Subcutaneous abdominal adipose tissue (tissue), 5 donors: ENCODE results near the gene EPHA2.
A peak's percentile ranks its signal among the peaks of the same experiment; 100 is the strongest.

Experiments
- H3K27ac ChIP-seq: one replicate; pipeline ENCODE4 v1.7.0; 2013; ENCODE audit warnings: low read depth, mild to moderate bottlenecking, inconsistent platforms, low read length, moderate library complexity
- H3K27me3 ChIP-seq, 5 donors: one replicate each; pipeline ENCODE4 v1.7.0; 2013; ENCODE audit warnings: low read length in 5 of 5, inconsistent platforms in 1 of 5; ENCODE audit not compliant: control insufficient read depth in 5 of 5, insufficient read depth in 4 of 5
- H3K36me3 ChIP-seq, 5 donors: one replicate each; pipeline ENCODE4 v1.7.0; 2013; ENCODE audit warnings: low read length in 5 of 5; ENCODE audit not compliant: control insufficient read depth in 5 of 5, insufficient read depth in 5 of 5
- H3K4me1 ChIP-seq, 5 donors: one replicate each; pipeline ENCODE4 v1.7.0; 2013; ENCODE audit warnings: low read length in 5 of 5, mild to moderate bottlenecking in 3 of 5, moderate library complexity in 1 of 5; ENCODE audit not compliant: control insufficient read depth in 5 of 5, insufficient read depth in 5 of 5
- H3K4me3 ChIP-seq, 5 donors: one replicate each; pipeline ENCODE4 v1.7.0; 2013; ENCODE audit warnings: low read length in 5 of 5, low read depth in 1 of 5
- H3K9ac ChIP-seq, 5 donors: one replicate each; pipeline ENCODE4 v1.7.0; 2013; ENCODE audit warnings: low read length in 5 of 5, mild to moderate bottlenecking in 4 of 5, moderate library complexity in 3 of 5
- H3K9me3 ChIP-seq, 5 donors: one replicate each; pipeline ENCODE4 v1.7.0; 2013; ENCODE audit warnings: low read length in 5 of 5; ENCODE audit not compliant: control insufficient read depth in 5 of 5
- donor health status: healthy.
- donor health status: healthy.
- donor health status: healthy.
- donor health status: healthy.
- donor health status: healthy.

EPHA2 gene

GRCh38 chr1:16122916-16123315 is 33.0 kb downstream of the EPHA2 start:
- no peaks in the 10 kb centered on the region for H3K9me3 ChIP-seq
- no peak overlapping the region for H3K9ac ChIP-seq
- peaks cover 0 to 21% (median 10%) of the 10 kb centered on the region in 5 donors for H3K4me1 ChIP-seq
- H3K27me3 ChIP-seq = peaks cover 0 to under 1% (median 0%) of the 10 kb centered on the region in 5 donors
- H3K4me3 ChIP-seq = no peak overlapping the region
- no peak overlapping the region for H3K27ac ChIP-seq
- H3K36me3 ChIP-seq = peaks cover 0 to 34% (median 31%) of the 10 kb centered on the region in 5 donors

- peaks cover 0 to 20% (median 10%) of the 10 kb centered on the region in 5 donors for H3K4me1 ChIP-seq
- H3K9ac ChIP-seq = no peak overlapping the region
- H3K9me3 ChIP-seq = no peaks in the 10 kb centered on the region
- H3K4me3 ChIP-seq = no peak overlapping the region
- H3K27ac ChIP-seq = no peak overlapping the region
- peaks cover 0 to 30% (median 27%) of the 10 kb centered on the region in 5 donors for H3K36me3 ChIP-seq
- H3K27me3 ChIP-seq = no peaks in the 10 kb centered on the region
These were observed 33.5 kb downstream of the EPHA2 start for GRCh38 chr1:16122350-16122881.

GRCh38 chr1:16120940-16121410 is 34.9 kb downstream of the EPHA2 start:
- Histone ChIP-seq H3K27me3 (no peaks in the 10 kb centered on the region), H3K4me1 (peaks cover 0 to 14% (median 6%) of the 10 kb centered on the region in 5 donors), H3K9ac (no peak overlapping the region), H3K9me3 (no peaks in the 10 kb centered on the region), H3K4me3 (no peak overlapping the region), H3K27ac (no peak overlapping the region), H3K36me3 (peaks cover 0 to 18% (median 13%) of the 10 kb centered on the region in 5 donors)

GRCh38 chr1:16120407-16120806 is 35.5 kb downstream of the EPHA2 start:
- H3K9me3 ChIP-seq = no peaks in the 10 kb centered on the region

GRCh38 chr1:16119926-16120325 is 35.9 kb downstream of the EPHA2 start:
- Histone ChIP-seq H3K4me3 (no peak overlapping the region), H3K27me3 (no peaks in the 10 kb centered on the region), H3K27ac (no peak overlapping the region), H3K9me3 (no peaks in the 10 kb centered on the region), H3K36me3 (peaks cover 0 to 13% (median 10%) of the 10 kb centered on the region in 5 donors), H3K4me1 (peaks cover 0 to 14% (median 6%) of the 10 kb centered on the region in 5 donors), H3K9ac (no peak overlapping the region)

More at GRCh38 chr1:16120407-16120806, 35.5 kb downstream of the EPHA2 start:
- peaks cover 0 to 13% (median 12%) of the 10 kb centered on the region in 5 donors for H3K36me3 ChIP-seq
- H3K27me3 ChIP-seq = no peaks in the 10 kb centered on the region
- H3K9ac ChIP-seq = no peak overlapping the region
- H3K27ac ChIP-seq = no peak overlapping the region
- peaks cover 0 to 14% (median 6%) of the 10 kb centered on the region in 5 donors for H3K4me1 ChIP-seq
- H3K4me3 ChIP-seq = no peak overlapping the region

- H3K27me3 ChIP-seq = no peaks in the 10 kb centered on the region
- H3K4me1 ChIP-seq = peaks cover 0 to 14% (median 6%) of the 10 kb centered on the region in 5 donors
- H3K9me3 ChIP-seq = no peaks in the 10 kb centered on the region
- no peak overlapping the region for H3K9ac ChIP-seq
- no peak overlapping the region for H3K4me3 ChIP-seq
- H3K27ac ChIP-seq = no peak overlapping the region
- H3K36me3 ChIP-seq = peaks cover 0 to 9% (median 6%) of the 10 kb centered on the region in 5 donors
These were observed 36.4 kb downstream of the EPHA2 start for GRCh38 chr1:16119504-16119903.

- Histone ChIP-seq H3K9ac (no peak overlapping the region), H3K4me1 (peaks cover 0 to 14% (median 6%) of the 10 kb centered on the region in 5 donors), H3K9me3 (no peaks in the 10 kb centered on the region), H3K4me3 (no peak overlapping the region), H3K36me3 (peaks cover 0 to 6% (median 3%) of the 10 kb centered on the region in 5 donors), H3K27me3 (no peaks in the 10 kb centered on the region), H3K27ac (no peak overlapping the region)
These were observed 37.2 kb downstream of the EPHA2 start for GRCh38 chr1:16118706-16119105.

- Histone ChIP-seq H3K9me3 (no peaks in the 10 kb centered on the region), H3K9ac (peak overlapping the region in 1 of 5 donors; percentile 13), H3K27ac (no peak overlapping the region), H3K4me1 (peaks cover 0 to 16% (median 10%) of the 10 kb centered on the region in 5 donors), H3K4me3 (no peak overlapping the region), H3K36me3 (peaks cover 0 to 3% (median under 1%) of the 10 kb centered on the region in 5 donors), H3K27me3 (no peaks in the 10 kb centered on the region)
These were observed 37.9 kb downstream of the EPHA2 start for GRCh38 chr1:16117936-16118335.

GRCh38 chr1:16117369-16117768 is 38.5 kb downstream of the EPHA2 start:
- H3K9ac ChIP-seq = no peak overlapping the region
- no peaks in the 10 kb centered on the region for H3K27me3 ChIP-seq
- H3K9me3 ChIP-seq = no peaks in the 10 kb centered on the region
- H3K4me1 ChIP-seq = peaks cover 0 to 16% (median 10%) of the 10 kb centered on the region in 5 donors
- no peaks in the 10 kb centered on the region for H3K36me3 ChIP-seq
- H3K4me3 ChIP-seq = no peak overlapping the region
- no peak overlapping the region for H3K27ac ChIP-seq

GRCh38 chr1:16116625-16117024 is 39.2 kb downstream of the EPHA2 start:
- Histone ChIP-seq H3K27ac (no peak overlapping the region), H3K4me3 (no peak overlapping the region), H3K27me3 (no peaks in the 10 kb centered on the region), H3K4me1 (peaks cover 2 to 21% (median 17%) of the 10 kb centered on the region in 5 donors), H3K9me3 (no peaks in the 10 kb centered on the region), H3K36me3 (no peaks in the 10 kb centered on the region), H3K9ac (no peak overlapping the region)
